ENCODE results near the gene ZNF124.
"Not testable (repeated sequence)": the region's sequence is repeated elsewhere in the genome, so short reads cannot be mapped to it uniquely, and the experiment has no call there.

ZNF124 gene

DNA sequence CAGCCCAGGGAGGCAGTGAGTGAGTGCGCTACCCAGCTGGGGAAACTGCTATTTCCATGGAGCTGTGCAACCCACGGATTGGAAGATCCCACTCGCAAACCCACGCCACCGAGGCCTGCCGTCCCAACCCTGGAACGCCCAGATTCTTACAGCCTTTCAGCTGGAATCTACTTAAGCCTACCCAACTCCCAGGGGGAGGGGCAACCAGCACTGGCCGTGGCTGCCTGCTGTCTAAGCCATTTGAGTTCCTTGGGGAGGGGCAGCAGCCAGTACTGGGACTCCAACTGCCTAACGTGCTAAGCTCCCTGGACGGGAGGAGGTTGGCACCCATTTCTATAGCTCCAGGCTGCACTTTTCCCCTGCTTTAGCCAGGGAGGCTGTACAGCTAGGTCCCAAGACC lies 40.6 kb downstream of the ZNF124 start:
- no peak overlapping the region for H2AFZ ChIP-seq (ENCODE audit: low read length)
- TF ChIP-seq, protein P1, sequence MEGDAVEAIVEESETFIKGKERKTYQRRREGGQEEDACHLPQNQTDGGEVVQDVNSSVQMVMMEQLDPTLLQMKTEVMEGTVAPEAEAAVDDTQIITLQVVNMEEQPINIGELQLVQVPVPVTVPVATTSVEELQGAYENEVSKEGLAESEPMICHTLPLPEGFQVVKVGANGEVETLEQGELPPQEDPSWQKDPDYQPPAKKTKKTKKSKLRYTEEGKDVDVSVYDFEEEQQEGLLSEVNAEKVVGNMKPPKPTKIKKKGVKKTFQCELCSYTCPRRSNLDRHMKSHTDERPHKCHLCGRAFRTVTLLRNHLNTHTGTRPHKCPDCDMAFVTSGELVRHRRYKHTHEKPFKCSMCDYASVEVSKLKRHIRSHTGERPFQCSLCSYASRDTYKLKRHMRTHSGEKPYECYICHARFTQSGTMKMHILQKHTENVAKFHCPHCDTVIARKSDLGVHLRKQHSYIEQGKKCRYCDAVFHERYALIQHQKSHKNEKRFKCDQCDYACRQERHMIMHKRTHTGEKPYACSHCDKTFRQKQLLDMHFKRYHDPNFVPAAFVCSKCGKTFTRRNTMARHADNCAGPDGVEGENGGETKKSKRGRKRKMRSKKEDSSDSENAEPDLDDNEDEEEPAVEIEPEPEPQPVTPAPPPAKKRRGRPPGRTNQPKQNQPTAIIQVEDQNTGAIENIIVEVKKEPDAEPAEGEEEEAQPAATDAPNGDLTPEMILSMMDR (IDR thresholded peaks at IDR 0.05; ENCODE audit: low read length), result no peak
- no peak for TF ChIP-seq EZH2 (IDR thresholded peaks at IDR 0.05; ENCODE audit: borderline replicate concordance, low read length)
- peaks cover 5% of the 10 kb centered on the region for H3K9me3 ChIP-seq (ENCODE audit: low read length)
- H3K4me1 ChIP-seq (ENCODE audit: insufficient read depth, low read length, severe bottlenecking), result peaks cover 6% of the 10 kb centered on the region
- no peak overlapping the region for H3K4me2 ChIP-seq (ENCODE audit: low read length)
- H3K4me3 ChIP-seq (ENCODE audit: low read depth, low read length, poor library complexity, severe bottlenecking), result no peak overlapping the region
- H3K27me3 ChIP-seq (ENCODE audit: insufficient read depth, low read length), result no peaks in the 10 kb centered on the region
- H3K27ac ChIP-seq (ENCODE audit: low read depth, low read length, poor library complexity, severe bottlenecking), result no peak overlapping the region
- no peaks in the 10 kb centered on the region for H4K20me1 ChIP-seq (ENCODE audit: insufficient read depth, low read length)
- no peak overlapping the region for H3K9ac ChIP-seq (ENCODE audit: low read length)
- H3K36me3 ChIP-seq (ENCODE audit: insufficient read depth, low read length), result no peaks in the 10 kb centered on the region
- no peaks in the 10 kb centered on the region for H3K9me2 ChIP-seq (ENCODE audit: low read depth, low read length)
- H3K79me2 ChIP-seq (ENCODE audit: insufficient read depth, low read length), result peaks cover 5% of the 10 kb centered on the region
- H3F3A ChIP-seq (ENCODE audit: insufficient read depth, low read length), result no peaks in the 10 kb centered on the region

DNA sequence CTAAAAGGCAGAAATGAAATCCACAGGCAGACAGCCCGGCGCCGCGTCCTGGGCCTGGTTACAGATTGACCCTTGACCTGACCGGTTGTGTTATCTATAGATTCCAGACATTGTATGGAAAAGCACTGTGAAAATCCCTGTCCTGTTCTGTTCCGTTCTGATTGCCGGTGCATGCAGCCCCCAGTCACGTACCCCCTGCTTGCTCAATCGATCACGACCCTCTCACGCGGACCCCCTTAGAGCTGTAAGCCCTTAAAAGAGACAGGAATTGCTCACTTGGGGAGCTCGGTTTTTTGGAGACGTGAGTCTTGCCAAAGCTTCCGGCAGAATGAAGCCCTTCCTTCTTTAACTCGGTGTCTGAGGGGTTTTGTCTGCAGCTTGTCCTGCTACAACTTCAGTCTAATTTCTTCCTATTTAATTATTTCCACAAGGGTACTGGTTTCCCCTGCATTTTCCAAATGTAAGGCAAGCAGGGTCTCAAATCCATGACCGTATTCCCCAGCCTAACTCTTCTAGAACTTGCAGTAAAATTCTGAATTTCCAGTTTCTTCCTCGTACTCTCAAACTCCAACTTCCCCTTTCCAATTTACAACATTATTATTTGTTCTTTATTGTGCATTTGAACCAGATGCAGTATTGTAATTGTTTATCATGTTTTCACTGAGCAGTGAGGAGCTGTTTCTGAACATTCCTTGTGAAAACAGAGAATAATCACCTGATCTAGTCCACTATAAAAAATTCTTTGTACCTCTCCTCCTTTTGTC lies 44.1 kb downstream of the ZNF124 start:
- not testable (repeated sequence) for H2AFZ ChIP-seq (ENCODE audit: low read length); H3K4me1 ChIP-seq (ENCODE audit: insufficient read depth, low read length, severe bottlenecking); H3K36me3 ChIP-seq (ENCODE audit: insufficient read depth, low read length); H3K79me2 ChIP-seq (ENCODE audit: insufficient read depth, low read length); H3K9me3 ChIP-seq (ENCODE audit: low read length); H4K20me1 ChIP-seq (ENCODE audit: insufficient read depth, low read length); H3K27ac ChIP-seq (ENCODE audit: low read depth, low read length, poor library complexity, severe bottlenecking); H3F3A ChIP-seq (ENCODE audit: insufficient read depth, low read length); H3K27me3 ChIP-seq (ENCODE audit: insufficient read depth, low read length); H3K9me2 ChIP-seq (ENCODE audit: low read depth, low read length)
- Histone ChIP-seq H3K9ac (ENCODE audit: low read length) (peak overlapping the region; percentile 57; the same call in 1 of the 2 replicates), H3K4me2 (ENCODE audit: low read length) (peak overlapping the region; percentile 67), H3K4me3 (ENCODE audit: low read depth, low read length, poor library complexity, severe bottlenecking) (peak overlapping the region; percentile 58)

DNA sequence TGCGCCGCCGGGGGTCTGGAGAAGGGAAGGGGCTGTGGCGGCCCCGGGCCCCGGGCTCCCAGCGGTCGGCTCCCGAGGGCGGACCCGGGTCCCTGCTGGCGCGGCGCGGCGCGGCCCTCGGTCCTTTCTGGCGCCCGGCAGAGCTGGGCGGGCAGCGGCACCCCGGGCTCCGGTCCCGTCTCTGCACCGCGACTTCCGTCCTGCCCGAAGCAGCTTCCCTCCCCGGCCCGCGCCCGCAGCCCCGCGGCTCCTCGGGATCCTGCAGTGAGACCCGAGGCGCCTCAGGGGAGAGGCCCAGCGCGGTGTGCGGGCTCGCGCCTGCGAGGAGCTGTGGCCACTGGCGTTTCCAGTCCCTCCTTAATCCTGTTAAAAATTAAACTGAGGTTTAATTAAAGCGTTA lies 45.2 kb downstream of the ZNF124 start:
- not testable (repeated sequence) for H3F3A ChIP-seq (ENCODE audit: insufficient read depth, low read length); H3K4me2 ChIP-seq (ENCODE audit: low read length); H2AFZ ChIP-seq (ENCODE audit: low read length); H3K36me3 ChIP-seq (ENCODE audit: insufficient read depth, low read length); H3K9ac ChIP-seq (ENCODE audit: low read length); H3K27ac ChIP-seq (ENCODE audit: low read depth, low read length, poor library complexity, severe bottlenecking); H3K4me3 ChIP-seq (ENCODE audit: low read depth, low read length, poor library complexity, severe bottlenecking); H3K4me1 ChIP-seq (ENCODE audit: insufficient read depth, low read length, severe bottlenecking); H3K79me2 ChIP-seq (ENCODE audit: insufficient read depth, low read length); H3K9me2 ChIP-seq (ENCODE audit: low read depth, low read length); H3K9me3 ChIP-seq (ENCODE audit: low read length); H3K27me3 ChIP-seq (ENCODE audit: insufficient read depth, low read length); H4K20me1 ChIP-seq (ENCODE audit: insufficient read depth, low read length)

DNA sequence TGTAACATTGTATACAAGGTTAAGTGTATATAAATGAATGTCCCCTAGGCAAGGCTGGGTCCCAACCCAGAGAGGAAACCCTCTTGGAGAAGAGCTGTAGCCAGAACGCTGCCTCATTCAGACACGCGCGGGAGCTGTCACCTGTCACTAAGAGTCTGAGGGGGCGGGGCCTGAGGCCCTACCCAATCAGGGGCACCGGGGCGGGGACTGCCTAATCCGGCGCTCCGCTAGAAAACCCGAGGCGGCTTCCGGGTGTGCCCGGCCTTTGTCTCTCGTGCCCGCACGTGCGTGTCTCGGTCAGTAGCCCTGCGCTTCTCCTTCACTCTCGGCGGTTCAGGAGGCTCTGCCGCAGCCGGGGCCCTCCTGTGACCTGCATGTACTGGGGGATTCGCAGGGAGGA lies 45.7 kb downstream of the ZNF124 start:
- not testable (repeated sequence) for H3K27me3 ChIP-seq (ENCODE audit: insufficient read depth, low read length); H3K4me3 ChIP-seq (ENCODE audit: low read depth, low read length, poor library complexity, severe bottlenecking); H3K79me2 ChIP-seq (ENCODE audit: insufficient read depth, low read length); H3K36me3 ChIP-seq (ENCODE audit: insufficient read depth, low read length); H3K27ac ChIP-seq (ENCODE audit: low read depth, low read length, poor library complexity, severe bottlenecking); H3K4me1 ChIP-seq (ENCODE audit: insufficient read depth, low read length, severe bottlenecking); H3K9me3 ChIP-seq (ENCODE audit: low read length); H2AFZ ChIP-seq (ENCODE audit: low read length); H3K4me2 ChIP-seq (ENCODE audit: low read length); H3F3A ChIP-seq (ENCODE audit: insufficient read depth, low read length); H3K9ac ChIP-seq (ENCODE audit: low read length); H4K20me1 ChIP-seq (ENCODE audit: insufficient read depth, low read length); H3K9me2 ChIP-seq (ENCODE audit: low read depth, low read length)

All from OCI-LY1 (cell line).